HPDE6-E6E7 (cell line): ENCODE data around the gene MMAB.

Experiments
- DNase-seq: peaks from one replicate; pipeline ENCODE4 v3.0.0; 2011; ENCODE audit warnings: missing footprints; ENCODE audit errors: extremely low spot score

Gene MMAB

DNA sequence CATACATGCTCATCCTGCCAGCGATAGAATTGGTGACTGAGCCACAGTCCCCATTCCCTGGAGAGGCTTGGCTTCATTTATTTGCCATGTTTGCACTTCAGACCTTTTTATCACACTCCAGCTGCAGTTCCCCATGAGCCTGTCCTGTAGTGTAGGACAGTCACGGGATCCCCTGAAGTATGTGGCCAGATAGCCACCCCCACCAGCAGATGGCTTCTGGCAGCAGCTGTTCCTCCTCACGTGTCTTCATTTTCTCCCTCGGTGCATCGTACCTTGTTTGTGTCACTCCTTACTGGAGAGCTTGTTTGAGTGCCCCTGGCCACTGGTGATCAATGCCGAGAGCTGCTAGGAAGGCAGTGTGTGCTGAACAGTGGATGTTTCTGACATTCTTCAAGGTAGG, 55.7 kb downstream of the MMAB start:
- DNase-seq: no peak

DNA sequence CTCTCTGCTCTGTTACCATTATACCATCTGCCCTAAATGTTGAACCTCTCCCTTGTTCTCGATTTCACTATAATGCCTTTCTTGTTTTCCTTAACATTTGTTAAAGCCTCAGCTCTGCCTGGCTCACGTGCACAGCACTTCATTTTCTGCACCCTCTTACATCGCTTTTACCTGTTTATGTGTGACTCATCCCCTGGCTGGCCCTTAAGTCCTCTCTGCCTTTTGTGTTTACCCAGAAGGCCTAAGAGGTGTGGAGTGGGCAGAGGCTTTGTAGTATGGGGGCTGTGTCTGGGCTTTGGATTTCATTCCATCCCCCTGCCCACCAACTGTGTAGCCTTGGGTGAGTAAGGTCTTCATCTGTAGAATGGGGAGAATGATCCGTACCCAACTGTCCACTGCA, 59.3 kb downstream of the MMAB start:
- no peak for DNase-seq

DNA sequence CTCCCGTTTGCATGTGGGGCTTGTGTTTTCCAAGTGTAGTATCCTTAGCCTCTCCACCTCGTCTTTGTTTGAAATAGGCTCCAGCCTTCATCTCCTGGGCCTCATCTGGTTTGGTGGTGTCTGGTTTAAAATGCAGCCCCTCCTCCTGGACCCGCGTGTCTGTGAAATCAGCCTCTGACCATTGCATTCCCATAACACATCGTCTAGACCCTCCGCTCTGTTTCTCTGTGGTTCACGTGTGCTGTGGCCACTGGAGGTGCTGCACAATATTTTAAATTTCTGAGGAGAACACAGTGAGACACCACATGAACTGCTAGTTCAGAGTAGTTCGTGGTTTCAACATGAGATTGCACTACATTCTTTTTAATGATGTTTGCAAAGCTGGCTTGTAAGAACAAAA, 60.3 kb downstream of the MMAB start:
- DNase-seq: no peak

DNA sequence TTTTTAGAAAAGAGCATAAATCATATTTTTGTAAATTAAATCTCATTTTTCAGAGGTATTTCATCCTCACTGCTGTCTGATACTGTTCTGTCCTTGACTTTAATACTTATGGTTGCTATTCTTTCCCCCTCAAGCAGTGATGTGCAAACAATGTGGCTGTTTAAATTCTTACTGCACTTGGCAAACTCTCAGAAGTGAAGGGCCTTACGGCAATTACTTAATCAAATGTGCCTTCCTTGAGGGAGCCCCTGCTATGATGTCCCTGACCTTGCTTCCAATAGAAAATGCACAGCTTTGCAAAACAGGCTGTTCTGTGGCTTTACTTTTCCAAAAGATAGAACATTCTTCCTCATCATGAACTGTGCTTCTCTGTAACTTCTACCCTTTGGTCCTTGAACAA, 60.7 kb downstream of the MMAB start:
- no peak for DNase-seq

DNA sequence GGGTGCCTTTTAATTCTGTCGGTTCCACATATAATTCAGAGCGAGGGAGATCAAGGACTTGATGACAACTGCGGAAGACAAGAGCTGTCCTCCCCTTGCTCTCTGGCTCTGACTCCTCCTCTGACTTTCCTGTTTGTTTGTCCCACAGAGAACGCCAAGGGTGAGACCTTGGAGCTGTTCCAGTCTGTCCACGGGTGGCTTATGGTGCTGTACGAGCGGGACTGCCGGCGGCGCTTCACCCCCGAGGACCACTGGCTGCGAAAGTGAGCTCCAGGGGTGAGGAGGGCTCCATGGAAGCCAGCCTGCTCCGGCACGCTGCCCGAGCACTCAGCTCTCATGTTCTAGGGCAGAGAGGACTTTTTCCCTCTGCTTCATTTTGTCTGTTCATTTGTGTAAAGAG, 63.1 kb downstream of the MMAB start:
- no peak for DNase-seq

DNA sequence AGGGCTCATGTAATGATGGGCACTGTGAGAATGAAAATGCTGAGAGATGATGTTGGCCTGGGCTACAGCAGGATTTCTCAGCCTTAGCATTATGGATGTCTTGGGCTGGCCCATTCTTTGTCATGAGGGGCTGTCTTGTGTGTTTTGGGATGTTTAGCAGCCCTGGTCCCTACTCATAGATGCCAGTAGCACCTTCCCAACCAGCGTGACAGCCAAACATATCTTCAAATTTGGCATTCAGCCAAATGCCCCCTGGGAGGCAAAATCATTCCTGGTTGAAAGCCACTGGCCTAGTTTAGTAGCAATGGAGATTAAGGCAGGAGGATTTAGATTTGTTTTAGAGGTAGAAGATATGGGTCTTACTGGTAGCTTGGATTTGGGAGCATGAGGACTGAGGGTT, 69.2 kb downstream of the MMAB start:
- DNase-seq: no peak
